HTERT RPE-1 (cell line): ENCODE results near the gene FBP2.

Experiments
- in situ Hi-C: fragments of 300-500 bp; cut with MboI; formaldehyde crosslinking; loops from 4 replicates; pipeline ENCODE4 v1.14.3; 2020; ENCODE audit warnings: low sequenced_read_pairs

The FBP2 gene

DNA sequence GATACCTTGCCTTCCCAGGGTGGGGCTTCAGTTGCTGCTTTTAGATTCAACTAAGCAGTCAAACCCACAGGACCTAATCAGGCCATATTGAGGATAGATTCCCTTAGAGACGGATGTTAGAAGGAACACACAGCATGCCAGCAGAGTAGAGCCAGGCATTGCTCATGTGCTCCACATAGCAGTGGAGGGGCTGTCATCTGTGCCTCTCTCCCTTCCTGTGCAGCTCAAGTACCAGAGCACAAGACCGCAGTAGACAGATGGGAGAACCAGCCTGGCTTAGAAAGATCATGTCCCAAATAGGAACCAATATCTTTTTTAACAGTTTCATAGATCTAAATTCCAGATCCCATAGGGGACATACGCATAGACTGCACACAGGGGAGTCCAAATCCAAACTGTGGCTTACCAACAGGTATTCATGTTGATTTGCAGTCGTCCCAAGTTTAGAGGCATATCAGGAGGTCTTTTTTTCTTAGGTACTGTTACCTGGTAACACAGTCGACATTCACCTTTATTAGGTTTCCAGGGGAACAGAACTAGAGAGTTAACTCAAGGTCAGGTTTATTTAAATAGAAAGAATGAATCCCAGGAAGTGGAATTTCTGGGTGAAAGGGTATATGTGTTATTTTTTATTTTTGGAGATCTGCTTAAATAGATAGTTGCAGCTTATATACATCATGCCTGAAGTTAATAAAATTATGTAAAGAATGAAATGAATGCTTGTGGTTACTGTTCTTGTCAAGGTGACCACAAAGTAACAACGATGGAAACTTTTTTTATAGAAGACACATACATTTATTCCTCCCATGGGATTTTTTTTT lies 82.3 kb downstream of the FBP2 start:
- in situ Hi-C loops, result no loop called here
